Adrenal gland (tissue), 5 donors: ENCODE data around the gene EIF3J.

Experiments
- POLR2A ChIP-seq, 2 donors: fragments of 450-650 bp; IDR thresholded peaks; one replicate each; pipeline ENCODE4 v1.6.1; 2017; ENCODE audit warnings: antibody characterized with exemption in 2 of 2, mild to moderate bottlenecking in 2 of 2, moderate library complexity in 1 of 2
- TF ChIP-seq, protein P1 (sequence below), 6 experiments: fragments of 450-650 bp in 4 of 6; fragments of 200-600 bp in 2 of 6; sonication (generic) in 1 of 6; IDR thresholded peaks; 1 replicate in 5 of 6; 2 replicates in 1 of 6; pipeline versions ENCODE4 v1.5.1 to v1.8.0; 2016 to 2021; ENCODE audit warnings: antibody characterized with exemption in 6 of 6, mild to moderate bottlenecking in 2 of 6, moderate library complexity in 1 of 6
- donor health status: DM: no; HTN: no; CAD: no.

DNA sequence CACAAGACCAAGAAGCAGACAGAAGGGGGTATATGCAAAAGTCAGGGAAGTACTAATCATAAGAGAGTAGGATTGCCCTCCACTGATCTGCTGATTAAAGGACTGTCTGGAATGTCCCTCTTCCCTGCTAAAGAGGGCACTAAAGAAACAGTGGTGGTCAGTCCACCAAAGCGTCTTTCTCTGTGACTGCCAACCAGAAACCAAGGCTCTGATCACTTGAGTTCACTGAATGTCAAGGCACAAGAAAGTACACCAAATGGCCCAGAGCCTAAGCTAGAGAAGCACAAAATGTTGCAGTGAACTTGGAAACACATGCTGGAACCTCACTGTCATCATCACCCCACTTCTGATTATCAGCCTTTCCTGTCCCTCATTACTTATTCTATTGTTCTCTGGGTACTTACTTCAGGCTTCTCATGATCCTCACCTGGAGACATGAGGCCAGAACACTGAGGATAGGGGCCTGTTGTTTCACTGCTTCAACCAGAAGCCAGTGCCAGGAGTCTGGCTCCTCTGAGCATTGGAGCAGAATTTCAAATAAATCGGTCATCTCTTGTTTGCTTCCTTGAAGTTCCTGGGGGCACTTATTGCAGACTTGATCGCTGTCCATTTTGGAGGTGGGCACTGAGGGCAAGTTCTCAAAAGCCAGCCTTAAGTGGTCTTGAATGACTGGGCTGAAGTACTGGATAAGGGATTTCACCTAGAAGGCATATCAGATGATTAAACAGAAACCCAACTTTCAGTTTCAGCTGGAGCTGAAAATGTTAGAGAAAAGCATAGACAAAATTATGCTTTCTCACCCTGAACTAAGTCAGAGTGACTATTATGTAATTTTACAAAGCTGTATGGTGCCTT is 58.9 kb downstream of the EIF3J start:
- TF ChIP-seq, protein P1, sequence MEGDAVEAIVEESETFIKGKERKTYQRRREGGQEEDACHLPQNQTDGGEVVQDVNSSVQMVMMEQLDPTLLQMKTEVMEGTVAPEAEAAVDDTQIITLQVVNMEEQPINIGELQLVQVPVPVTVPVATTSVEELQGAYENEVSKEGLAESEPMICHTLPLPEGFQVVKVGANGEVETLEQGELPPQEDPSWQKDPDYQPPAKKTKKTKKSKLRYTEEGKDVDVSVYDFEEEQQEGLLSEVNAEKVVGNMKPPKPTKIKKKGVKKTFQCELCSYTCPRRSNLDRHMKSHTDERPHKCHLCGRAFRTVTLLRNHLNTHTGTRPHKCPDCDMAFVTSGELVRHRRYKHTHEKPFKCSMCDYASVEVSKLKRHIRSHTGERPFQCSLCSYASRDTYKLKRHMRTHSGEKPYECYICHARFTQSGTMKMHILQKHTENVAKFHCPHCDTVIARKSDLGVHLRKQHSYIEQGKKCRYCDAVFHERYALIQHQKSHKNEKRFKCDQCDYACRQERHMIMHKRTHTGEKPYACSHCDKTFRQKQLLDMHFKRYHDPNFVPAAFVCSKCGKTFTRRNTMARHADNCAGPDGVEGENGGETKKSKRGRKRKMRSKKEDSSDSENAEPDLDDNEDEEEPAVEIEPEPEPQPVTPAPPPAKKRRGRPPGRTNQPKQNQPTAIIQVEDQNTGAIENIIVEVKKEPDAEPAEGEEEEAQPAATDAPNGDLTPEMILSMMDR (IDR thresholded peaks at IDR 0.05) = no peak
- no peak for TF ChIP-seq POLR2A (IDR thresholded peaks at IDR 0.05)
